Stimulated activated CD4-positive, alpha-beta T cell treated with anti-CD3 and anti-CD28 coated beads, Interleukin-15, amount 100 ng/mL, for 48 hours (primary cell): ENCODE data around the gene IDI2.
"Not testable (repeated sequence)": the region's sequence is repeated elsewhere in the genome, so short reads cannot be mapped to it uniquely, and the experiment has no call there.

Source experiments
- DNase-seq, 2 donors: peaks; one replicate each; pipeline ENCODE4 v3.0.0-alpha.2; 2020; ENCODE audit warnings: low read depth in 2 of 2

IDI2 gene

DNA sequence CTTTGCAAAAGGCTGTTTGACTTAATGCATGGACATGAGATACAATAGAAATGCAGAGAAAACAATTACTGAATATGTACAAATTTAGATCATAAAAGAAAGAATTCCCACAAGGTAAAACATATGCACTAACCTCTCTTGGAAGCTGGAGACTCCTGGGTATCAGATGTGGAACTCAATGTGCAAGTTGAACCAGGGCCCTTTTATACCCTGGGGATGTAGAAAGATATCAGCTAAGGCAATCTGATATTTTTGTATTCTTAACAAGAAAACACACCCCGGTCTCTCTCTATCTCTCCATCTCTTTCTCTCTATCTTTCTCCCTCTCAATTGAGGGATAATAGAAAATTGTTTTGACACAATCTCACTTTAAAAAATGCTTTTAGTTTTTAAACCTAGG is at the start of gene IDI2:
Gene IDI2 (minus strand): TSS at position 177 of the 400 bp plus-strand sequence. CDS start 1,136 bp downstream, outside the sequence.
- no peak for DNase-seq

DNA sequence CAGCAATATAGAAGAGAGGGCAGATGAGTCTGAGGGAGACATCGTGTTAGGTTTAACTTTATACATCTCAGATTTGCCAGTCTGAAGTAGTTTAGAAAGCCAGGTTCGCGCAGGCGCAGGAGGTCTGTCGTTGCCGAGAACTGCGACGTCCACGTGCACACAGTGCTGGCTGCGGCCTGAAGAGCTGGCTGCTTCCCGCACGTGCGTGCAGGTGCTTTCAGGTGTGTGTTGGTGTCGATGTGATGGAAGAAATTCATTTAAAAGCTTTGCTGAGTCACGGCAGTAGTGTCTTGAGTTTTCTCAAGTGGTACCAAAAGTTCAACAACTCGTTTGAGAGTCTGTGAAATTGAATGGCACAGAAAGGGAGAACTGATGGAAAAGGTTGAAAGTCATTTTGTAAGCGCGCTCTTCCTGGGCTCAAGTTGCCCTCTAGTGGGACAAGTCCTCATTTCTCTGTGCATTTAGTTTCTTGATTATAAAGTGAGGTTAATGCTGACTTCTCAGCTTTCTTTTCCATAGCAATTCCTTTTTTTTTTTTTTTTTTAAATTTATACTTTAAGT is 49.2 kb upstream of the IDI2 start:
- DNase-seq, result no peak

DNA sequence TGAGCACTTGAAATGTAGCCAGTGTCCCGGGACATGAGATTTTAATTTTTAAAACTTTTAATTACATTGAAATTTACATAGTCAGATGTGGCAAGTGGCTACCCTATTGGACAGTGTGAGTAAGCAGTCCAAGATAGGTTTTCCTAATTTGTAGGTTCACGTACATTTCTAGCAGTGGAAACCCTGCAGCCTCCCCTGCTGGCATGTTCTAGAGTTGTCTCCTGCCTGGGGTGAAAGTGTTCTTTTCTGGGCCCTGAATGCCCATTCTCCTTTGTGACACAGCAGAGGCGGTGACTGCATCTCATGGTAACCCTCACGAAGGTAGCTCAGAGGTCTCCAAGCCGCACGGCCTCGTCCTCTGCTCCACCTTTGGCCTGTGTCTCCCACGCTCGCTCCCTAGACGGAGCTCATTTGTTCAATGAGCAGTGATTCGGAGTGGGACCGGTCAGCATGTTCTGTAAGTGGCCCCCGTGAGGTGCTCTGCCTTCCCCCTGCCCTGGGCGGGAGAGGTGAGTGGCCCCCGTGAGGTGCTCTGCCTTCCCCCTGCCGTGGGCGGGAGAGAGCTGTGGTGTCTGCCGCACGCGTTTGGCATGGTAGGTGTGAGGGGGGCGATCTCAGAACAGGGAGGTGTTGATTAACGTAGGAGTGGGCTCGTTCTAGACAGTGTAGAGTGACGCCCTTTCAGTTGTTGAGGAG is 48.5 kb upstream of the IDI2 start:
- no peak for DNase-seq

DNA sequence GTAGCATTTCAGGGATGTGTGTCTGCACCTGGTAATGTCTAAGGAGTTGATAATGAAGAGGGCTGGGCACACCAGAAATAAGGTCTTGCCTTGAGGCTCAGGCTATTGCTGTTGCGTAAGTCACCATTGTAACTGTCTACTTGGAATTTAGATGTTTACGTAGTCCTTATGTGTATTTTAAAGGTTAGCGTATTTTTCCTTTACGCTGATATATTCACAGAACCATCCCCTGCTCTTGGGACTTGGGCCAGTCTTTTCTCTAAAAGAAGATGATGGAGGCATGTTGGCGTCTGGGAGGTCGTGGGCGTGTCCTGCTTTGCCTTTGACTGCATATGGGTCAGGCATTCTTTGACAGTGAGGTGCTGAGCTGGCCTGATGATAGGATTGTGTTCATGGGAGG is 45.3 kb upstream of the IDI2 start:
- no peak for DNase-seq

DNA sequence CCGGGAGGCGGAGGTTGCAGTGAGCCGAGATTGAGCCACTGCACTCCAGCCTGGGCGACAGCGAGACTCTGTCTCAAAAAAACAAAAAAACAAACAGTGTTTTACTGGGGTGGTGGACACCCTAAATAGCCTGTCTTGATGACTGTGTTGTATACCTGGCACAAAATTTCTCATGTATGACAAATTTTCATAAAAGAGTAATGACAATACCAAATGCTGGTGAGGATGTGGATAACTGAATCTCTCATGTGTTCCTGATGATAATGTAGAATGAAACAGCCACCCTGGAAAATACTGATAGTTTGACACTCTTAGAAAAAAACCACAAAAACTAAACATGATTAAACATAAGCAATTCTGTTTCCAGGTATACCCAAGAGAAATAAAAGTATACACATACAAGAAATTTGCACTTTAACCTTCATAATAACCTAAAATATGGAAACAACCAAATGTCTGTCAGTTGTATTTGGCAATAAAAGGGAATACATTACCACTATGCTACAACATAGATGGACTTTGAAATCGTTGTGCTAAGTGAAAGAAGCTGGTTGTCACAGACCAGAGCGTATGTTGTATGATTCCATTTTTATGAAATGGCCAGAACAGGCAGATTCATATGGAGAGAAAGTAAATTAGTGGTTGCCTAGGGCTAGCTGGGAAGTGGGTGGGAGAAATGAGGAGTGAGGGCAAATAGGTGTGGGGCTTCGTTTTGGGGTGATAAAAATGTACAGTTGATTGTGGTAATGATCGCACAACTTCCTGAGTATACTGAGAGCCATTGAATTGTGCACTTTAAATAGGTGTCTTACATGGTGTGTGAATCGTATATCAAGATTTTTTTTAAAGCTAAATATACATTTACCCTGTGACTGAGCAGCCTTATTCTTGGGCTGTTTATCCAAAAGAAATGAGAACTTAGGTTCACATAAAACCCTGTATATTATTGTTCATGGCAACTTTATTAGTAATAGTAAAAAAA is 43.0 kb upstream of the IDI2 start:
- no peak for DNase-seq

DNA sequence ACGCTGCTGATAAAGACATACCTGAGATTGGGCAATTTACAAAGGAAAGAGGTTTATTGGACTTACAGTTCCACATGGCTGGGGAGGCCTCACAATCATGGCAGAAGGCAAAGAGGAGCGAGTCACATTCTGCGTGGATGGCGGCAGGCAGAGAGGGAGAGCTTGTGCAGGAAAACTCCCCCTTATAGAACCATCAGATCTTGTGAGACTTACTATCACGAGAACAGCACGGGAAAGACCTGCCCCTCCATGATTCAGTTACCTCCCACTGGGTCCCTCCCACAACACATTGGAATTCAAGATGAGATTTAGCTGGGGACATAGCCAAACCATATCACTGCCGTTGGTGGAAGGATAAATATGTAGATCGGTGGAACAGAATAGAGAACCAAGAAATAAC is 41.1 kb upstream of the IDI2 start:
- not testable (repeated sequence) for DNase-seq

DNA sequence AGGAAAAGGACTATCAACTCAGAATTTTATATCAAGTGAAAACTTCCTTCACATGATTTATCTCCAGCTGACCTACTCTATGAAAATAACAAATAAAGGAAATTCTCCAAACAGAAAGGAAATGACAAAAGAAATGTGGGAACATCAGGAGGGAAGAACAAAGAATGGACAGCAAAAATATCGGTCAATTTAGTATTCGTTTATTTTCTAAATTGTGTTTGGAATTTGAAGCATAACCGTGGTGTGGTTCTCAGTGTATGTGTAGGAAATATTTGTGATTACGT is 39.2 kb upstream of the IDI2 start:
- no peak for DNase-seq

DNA sequence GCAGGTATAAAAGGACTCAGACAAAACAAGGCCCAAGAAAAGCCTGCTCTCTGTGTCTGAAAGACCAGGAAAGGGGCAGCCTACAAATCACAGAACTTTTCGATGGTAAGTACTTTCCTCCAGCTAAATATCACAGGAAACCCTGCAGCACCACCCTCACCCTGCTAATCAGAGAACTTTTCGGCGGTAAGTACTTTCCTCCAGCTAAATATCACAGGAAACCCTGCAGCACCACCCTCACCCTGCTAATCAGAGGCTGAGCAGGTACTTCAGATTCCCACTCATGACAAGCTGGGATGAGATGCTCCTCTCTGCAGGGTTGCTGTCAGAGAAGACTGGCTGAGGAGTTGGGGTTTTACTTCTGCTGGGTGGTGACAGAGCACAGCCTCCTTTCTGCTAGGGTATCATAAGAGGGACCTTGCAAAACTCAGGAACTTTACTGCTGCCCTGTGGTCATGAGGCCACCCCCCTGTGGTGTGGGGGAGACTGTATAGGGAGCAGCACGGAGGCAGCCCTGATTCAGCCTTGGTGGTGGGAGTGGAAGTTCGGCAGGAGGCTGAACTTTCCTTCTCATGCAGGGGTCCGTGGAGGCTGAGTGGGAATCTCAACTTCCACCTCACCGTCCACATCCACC is 37.7 kb upstream of the IDI2 start:
- DNase-seq, result no peak

DNA sequence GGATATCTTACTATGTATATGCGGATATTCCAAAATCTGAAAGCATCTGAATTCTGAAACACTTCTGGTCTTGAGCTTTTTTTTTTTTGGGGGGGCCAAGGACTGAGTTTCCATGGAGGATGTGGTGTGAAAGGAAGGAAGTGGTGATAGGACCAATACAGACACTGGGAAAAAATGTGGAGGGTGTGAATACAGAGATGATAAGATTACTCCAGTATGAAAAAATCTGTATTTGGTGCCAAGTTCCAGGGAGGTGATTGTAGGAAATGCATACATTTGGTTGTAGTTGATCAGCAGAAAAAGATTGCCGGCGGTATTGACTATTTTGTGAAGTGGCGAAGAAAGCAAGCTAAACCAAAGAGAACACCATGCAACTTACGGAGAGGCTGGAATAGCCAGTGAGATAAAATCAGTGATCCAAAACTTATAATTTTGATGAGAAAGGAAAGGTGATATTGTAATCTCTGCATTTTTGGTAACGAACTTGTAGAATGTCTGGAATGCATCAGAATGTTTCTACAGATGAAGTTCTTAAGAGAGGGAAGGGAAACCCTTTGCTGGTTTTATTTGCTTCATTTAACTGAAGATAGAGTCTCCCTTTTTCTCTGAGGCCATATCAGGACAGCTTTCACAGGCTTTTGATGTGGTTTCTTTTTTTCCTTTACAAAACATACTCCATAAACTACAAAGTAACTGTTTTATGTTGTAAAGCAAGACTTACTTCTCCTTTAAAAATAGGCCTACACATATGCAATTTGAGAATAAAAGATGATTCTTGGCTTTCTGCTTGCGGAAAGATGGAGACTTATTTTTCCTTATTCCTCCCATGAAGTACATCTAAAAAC is 36.5 kb upstream of the IDI2 start:
- DNase-seq, result no peak

DNA sequence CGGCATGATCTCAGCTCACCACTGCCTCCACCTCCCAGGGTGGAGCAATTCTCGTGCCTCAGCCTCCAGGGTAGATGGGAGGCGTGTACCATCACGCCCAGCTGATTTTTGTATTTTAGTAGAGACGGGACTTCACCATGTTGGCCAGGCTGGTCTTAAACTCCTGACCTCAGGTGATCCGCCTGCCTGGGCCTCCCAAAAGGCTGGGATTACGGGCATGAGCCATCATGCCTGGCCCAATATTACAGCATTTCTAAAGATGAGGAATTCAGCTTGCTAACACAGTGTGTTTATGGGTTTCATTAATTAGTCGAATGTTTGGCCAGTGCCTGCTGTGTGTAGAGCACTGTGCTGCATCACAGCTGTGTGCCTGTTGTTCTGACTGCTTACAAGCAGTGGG is 34.2 kb upstream of the IDI2 start:
- no peak for DNase-seq

DNA sequence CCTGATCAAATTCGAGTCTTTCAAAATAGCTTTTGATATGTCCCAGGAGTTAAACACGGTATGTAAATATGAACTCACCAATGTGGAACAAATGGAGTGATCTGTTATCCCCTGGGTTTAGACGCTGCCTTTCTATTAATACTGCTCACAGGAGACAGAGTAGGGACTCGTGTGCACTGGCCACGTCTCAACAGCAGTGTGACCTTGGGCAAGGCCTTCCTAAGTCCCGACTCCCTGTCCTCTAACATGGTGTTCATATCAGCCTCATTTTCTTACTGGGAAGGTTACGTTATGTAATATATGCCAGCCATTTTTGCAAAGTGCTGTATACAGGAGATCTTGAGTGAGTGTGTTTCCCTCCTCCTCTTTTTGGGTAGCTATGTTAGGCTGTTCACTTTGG is 32.4 kb upstream of the IDI2 start:
- no peak for DNase-seq

DNA sequence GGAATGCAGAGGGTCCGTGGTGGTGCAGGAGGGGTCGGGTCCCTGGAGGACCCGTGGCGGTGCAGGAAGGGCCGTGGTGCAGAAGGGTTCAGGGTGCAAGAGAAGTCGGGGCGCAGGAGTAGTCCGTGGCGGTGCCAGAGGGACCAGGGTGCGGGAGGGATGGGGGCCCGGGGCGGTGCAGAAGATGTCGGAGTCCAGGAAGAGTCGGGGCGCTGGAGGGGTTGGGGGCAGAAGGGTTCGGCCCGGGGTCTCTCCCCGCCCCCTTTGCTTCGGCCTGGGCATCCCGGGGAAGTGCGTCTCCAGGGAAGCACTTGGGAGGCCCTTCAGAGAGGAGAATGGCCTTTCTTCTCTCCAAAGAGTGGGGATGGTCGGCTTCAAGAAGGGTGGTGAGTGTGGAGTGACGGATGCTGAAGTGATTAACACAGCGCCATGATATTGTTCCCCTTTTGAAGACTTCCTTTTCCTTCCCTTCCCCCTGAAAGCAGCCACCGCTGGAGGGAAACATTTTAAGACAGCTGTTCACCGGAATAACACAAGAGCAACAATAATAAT is 31.5 kb upstream of the IDI2 start:
- DNase-seq, result no peak

DNA sequence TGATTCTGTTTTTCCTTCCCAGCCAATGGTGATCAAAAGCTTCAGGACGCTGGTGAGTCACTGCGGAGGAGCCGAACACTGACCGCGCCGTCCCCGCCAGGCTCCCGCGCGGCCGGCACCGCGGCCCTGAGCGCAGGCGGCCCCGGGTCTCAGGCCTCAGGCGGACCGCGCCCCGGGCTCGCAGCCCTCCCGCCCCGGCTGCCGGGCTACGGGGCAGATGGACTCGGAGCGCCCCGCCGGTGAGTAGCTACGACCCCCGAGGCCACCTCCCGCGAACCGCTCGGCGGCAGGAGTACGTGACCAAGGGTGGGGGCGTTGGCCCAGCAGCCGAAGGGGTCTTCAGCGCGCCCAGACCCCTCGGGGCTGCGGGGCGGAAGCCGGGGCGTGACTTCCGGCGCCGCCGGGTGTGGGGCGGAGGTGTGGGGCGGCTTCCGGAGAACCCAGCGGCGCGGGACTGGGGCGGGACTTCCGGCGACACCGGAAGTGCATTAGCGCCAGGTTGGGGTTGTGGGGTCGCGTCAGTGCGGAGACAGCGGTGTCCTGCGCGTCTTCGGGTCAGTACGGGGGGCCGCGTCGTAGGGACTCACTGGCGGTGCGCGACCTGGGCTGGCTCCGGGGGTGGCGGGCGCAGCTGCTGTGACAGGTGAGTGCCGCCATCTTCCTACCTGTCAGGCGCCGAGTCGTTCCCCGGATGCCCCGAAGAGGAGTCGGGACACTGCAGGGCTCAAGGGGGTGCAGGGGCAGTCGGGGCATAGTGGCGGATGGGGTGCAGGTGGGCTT is 30.9 kb upstream of the IDI2 start, which contains the start of gene WDR37:
Gene WDR37 (plus strand): TSS at position 60 of the 780 bp plus-strand sequence. CDS start 15,771 bp downstream, outside the sequence.
- DNase-seq, result peak; percentile 69 to 78

DNA sequence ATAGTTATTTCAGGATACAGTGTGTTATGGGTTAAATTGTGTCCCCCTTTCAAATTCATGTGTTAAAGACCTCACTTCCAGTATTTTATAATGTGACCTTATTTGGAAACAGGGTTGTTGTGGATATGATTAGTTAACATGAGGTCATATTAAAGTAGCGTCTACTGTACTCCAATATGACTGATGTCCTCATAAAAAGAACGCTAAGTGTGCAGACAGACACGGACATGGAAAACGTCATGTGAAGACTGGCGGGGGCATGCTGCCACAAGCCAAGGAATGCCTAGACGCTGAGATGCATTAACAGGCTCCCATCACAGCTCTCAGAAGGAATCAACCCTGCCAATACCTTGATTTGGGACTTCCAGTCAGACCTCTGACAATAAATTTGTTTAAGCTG is 29.0 kb upstream of the IDI2 start:
- DNase-seq, result no peak

DNA sequence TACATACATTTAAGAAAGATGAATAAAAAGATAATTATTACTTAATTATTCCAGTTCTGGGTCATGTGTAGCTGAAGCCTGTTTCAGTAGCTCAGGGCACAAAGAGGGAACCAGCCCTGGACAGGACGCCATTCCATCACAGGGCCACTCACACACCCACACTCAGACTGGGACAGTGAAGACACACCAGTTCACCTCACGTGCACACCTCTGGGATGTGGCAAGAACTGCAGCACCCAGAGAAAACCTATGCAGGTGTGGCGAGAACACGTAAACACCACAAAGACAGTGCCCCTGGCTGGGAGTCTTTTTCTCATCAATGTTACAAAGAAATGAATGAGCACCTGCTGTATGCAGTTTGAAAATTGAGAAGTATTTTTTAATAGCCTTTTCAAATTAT is 24.9 kb upstream of the IDI2 start:
- DNase-seq, result no peak

DNA sequence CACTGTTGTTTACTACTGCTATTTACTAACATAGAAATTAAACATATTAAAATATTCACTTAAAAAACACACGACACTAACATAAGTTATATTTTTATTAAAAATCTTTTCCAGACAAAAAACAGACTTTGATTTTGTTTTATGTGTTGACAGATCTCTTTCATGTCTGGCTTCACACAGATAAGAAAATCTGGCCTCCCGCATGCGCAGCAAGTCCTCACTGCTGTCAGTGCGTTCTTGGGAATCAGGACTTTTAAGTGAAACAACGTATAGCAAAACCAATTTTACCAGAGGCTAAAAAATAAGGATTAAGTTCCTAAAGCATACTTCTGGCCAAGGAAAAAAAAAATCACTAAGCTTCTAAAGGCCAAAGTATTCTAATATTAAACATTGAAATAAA is 24.5 kb upstream of the IDI2 start:
- DNase-seq, result no peak

DNA sequence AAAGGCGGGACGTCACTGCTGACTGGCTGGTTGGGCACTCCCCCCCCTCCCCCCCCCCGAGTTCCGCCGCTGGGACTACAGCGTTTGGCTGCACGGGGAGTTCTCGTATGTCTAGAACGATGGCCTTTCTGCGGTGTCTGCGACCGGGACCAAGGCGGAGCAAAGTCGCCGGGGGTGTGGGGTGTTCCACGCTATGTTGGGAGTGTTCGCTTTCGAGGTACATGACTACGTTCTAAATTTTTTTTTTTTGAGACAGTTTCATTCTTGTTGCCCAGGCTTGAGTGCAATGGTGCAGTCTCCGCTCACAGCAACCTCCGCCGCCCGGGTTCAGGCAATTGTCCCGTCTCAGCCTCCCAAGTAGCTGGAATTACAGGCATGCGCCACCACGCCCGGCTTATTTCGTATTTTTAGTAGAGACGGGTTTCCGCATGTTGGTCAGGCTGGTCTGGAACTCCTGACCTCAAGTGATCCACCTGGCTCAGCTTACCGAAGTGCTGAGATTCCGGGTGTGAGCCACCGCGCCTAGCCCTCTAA is 23.8 kb upstream of the IDI2 start:
- DNase-seq, result no peak

DNA sequence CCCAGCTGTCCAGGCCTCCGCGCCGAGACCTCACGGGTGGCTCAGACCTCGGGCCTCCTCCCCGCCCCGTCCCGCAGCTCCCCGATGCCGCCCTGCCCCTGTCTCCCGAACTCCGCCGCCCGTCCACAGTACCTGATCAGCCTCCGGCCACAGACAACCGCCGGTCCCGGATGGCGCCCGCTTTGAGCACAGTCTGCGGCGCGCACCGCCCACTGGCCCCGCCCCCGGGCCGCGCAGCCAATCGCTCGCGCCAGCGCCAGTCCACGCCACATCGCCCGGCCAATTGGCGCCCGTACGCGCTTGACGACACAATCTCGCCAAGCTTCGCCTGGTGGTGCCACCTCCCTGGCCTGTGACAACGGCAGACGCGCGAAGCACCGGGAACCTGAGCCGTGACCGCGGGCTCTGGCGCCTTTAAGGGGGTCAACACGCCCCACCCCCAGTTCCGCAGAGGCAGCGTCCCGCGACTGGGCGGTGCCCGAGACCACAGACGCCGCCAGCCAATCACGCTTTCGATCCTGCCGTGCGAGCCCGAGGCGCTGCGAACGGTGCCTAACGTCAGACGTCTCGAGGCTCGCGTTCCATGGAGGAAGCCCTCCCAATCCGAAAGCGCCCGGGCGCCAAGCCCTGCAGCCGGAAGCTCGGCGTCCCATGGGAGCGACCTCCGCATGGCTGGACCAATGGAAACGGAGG is 23.2 kb upstream of the IDI2 start, which contains the start of gene IDI1:
Gene IDI1 (minus strand): TSS at position 388 of the 693 bp plus-strand sequence. CDS start 116 bp downstream, at position 272.
- peak; percentile 93 to 94 for DNase-seq

DNA sequence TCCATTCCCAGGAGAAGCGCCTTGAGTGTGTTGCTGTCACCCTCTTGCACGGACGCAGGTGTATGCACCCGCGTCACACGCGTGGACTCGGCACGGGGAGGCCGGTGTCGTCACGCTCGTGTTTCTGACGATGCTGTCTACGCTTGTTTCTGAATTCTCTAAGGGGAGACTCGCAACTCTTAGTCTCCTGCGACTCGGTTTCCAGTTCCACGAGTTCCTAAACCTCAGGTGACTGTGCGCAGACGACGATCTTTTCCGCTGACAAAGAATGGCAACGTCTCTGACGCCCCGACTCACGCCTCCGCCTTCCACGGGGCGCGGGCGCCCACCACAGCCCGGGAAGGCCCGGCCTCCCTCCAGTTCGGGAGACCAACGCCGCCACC is 22.7 kb upstream of the IDI2 start:
- no peak for DNase-seq
